SK-N-SH treated with all-trans-retinoic acid at 6 μM for 48 hours (cell line): ENCODE measurements around the gene NSUN2.

ENCODE experiments used
- ZNF70 ChIP-seq: fragments of 450-650 bp; formaldehyde crosslinking; IDR thresholded peaks from 2 replicates; pipeline ENCODE4 v1.5.0; 2020; ENCODE audit warnings: mild to moderate bottlenecking, moderate library complexity
- TF ChIP-seq, protein P1 (sequence below): fragments of 250-450 bp; sonication (Bioruptor Pico); IDR thresholded peaks from 2 replicates; pipeline ENCODE4 v1.5.1; 2021; ENCODE audit warnings: mild to moderate bottlenecking, moderate library complexity

DNA sequence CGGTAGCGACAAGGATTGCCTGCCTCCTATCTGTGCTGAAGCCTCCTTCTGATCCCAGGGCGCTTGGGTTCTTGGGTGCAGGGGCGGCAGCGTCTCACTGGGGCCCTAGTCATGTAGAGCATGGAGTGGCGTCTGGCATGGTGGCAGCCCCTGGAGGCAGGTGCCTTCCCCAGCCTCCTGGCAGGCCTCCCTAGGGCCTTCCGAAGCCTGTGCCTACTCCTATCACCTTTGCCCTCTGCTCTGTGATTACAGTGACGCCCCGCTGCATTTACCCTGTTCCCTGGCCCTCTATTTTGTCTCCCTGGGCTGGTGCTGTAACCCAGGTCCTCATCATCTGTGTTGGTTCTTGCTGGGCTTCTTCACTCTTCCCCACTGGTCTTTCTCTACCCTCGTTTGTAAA lies 4.2 kb upstream of the NSUN2 start:
- TF ChIP-seq ZNF70 = no peak
- TF ChIP-seq, protein P1, sequence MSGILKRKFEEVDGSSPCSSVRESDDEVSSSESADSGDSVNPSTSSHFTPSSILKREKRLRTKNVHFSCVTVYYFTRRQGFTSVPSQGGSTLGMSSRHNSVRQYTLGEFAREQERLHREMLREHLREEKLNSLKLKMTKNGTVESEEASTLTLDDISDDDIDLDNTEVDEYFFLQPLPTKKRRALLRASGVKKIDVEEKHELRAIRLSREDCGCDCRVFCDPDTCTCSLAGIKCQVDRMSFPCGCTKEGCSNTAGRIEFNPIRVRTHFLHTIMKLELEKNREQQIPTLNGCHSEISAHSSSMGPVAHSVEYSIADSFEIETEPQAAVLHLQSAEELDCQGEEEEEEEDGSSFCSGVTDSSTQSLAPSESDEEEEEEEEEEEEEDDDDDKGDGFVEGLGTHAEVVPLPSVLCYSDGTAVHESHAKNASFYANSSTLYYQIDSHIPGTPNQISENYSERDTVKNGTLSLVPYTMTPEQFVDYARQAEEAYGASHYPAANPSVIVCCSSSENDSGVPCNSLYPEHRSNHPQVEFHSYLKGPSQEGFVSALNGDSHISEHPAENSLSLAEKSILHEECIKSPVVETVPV (CRISPR knock-in tag) = no peak
